Common myeloid progenitor, CD34-positive (primary cell): ENCODE results near the gene ZNF575.

Experiments
- CTCF ChIA-PET: fragments of 350-600 bp; sonication (Branson Sonifier 250); formaldehyde crosslinking; loops from one replicate; lab custom pipeline; 2021; ENCODE audit warnings: antibody characterized with exemption; lab: Charles Lee
- POLR2A ChIA-PET: fragments of 350-600 bp; sonication (Branson Sonifier 250); formaldehyde crosslinking; loops from one replicate; lab custom pipeline; 2021; ENCODE audit warnings: antibody characterized with exemption; lab: Charles Lee
- DNase-seq, 3 donors: peaks; one replicate each; pipeline versions ENCODE4 v3.0.0 to v3.0.0-alpha.2; 2013
- H3K27ac ChIP-seq, 2 experiments: 1 replicate in 1 of 2; 2 replicates in 1 of 2; pipeline ENCODE4 v1.7.0; 2013; ENCODE audit warnings: inconsistent platforms in 2 of 2, low read length in 2 of 2, mild to moderate bottlenecking in 2 of 2, low read depth in 1 of 2, moderate library complexity in 1 of 2; ENCODE audit not compliant: severe bottlenecking in 2 of 2, insufficient read depth in 1 of 2, poor library complexity in 1 of 2
- H3K27me3 ChIP-seq, 5 experiments: replicated peaks in 2 of 5; 1 replicate in 3 of 5; 2 replicates in 2 of 5; pipeline versions ENCODE4 v1.6.1 to v1.7.0; 2013; ENCODE audit warnings: low read length in 4 of 5, mild to moderate bottlenecking in 2 of 5, moderate library complexity in 2 of 5, inconsistent platforms in 1 of 5; ENCODE audit not compliant: insufficient read depth in 5 of 5, control insufficient read depth in 4 of 5
- H3K36me3 ChIP-seq, 4 experiments: 1 replicate in 2 of 4; 2 replicates in 2 of 4; pipeline versions ENCODE4 v1.6.1 to v1.7.0; 2013; ENCODE audit warnings: low read length in 3 of 4, control low read depth in 1 of 4, mild to moderate bottlenecking in 1 of 4; ENCODE audit not compliant: control insufficient read depth in 4 of 4, insufficient read depth in 4 of 4
- H3K4me1 ChIP-seq, 4 experiments: 1 replicate in 3 of 4; 2 replicates in 1 of 4; pipeline versions ENCODE4 v1.6.1 to v1.7.1; 2013; ENCODE audit warnings: low read length in 3 of 4, mild to moderate bottlenecking in 3 of 4, control low read depth in 1 of 4, inconsistent platforms in 1 of 4, moderate library complexity in 1 of 4; ENCODE audit not compliant: control insufficient read depth in 4 of 4, insufficient read depth in 4 of 4; ENCODE audit errors: control extremely low read depth in 1 of 4
- H3K4me3 ChIP-seq, 7 experiments: 1 replicate in 4 of 7; 2 replicates in 3 of 7; pipeline versions ENCODE4 v1.5.1 to v1.7.0; 2013; ENCODE audit warnings: mild to moderate bottlenecking in 7 of 7, low read length in 6 of 7, moderate library complexity in 6 of 7, inconsistent platforms in 2 of 7, low read depth in 2 of 7, control low read depth in 1 of 7; ENCODE audit not compliant: insufficient read depth in 4 of 7, control insufficient read depth in 1 of 7; ENCODE audit errors: extremely low read depth in 1 of 7
- H3K9me3 ChIP-seq, 5 experiments: 1 replicate in 4 of 5; 2 replicates in 1 of 5; pipeline versions ENCODE4 v1.6.1 to v1.7.1; 2013; ENCODE audit warnings: low read length in 4 of 5, mild to moderate bottlenecking in 2 of 5, inconsistent platforms in 1 of 5, low read depth in 1 of 5, moderate library complexity in 1 of 5; ENCODE audit not compliant: control insufficient read depth in 4 of 5, insufficient read depth in 2 of 5; ENCODE audit errors: control extremely low read depth in 1 of 5
- WGBS: methylation state at CpG from one replicate; pipeline ENCODE4 v1.1.5; 2013; ENCODE audit not compliant: insufficient coverage; 5-methylcytosine and 5-hydroxymethylcytosine counted together

ZNF575 gene

DNA sequence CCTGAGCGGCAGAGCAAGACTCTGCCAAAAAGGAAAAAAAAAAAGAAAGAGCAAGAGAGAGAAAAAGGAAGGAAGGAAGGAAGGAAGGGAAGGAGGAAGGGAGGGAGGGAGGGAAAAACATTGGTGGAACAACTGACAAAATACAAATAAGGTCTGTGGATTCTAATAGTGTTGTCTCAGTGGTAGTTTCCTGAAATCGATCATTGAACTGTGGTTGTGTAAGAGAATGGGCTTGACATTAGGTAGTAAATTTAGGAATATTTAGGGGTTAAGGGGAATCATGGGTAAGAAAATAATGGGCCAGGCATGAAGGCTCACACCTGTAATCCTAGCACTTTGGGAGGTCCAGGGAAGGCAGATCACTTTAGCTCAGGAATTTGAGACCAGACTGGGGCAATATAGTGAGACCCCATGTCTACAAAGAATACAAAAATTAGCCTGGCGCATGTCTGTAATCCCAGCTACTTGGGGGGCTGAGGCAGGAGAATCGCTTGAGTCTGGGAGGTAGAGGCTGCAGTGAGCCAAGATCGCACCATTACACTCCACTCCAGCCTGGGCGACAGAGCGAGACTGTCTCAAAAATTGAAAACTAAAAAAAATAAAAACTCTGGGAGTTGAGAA, 42.9 kb upstream of the ZNF575 start:
- peaks cover 5 to 32% (median 26%) of the 10 kb centered on the region in 4 experiments for H3K4me1 ChIP-seq
- POLR2A ChIA-PET, result no interaction called here
- CTCF ChIA-PET, result interaction anchor here (1.1 to 2.9 kb wide), 2 partner anchors 9 to 43 kb away, joined by 3 to 12 read pairs; no protein-coding TSS in a partner anchor
- no peak for DNase-seq
- H3K4me3 ChIP-seq, result no peak overlapping the region
- H3K27ac ChIP-seq, result no peak overlapping the region
- H3K36me3 ChIP-seq, result peaks cover 0 to 14% (median 0%) of the 10 kb centered on the region in 4 experiments
- H3K9me3 ChIP-seq, result no peaks in the 10 kb centered on the region
- WGBS, result 100% methylated on average over 1 of the region's 7 CpGs
- H3K27me3 ChIP-seq, result no peaks in the 10 kb centered on the region

DNA sequence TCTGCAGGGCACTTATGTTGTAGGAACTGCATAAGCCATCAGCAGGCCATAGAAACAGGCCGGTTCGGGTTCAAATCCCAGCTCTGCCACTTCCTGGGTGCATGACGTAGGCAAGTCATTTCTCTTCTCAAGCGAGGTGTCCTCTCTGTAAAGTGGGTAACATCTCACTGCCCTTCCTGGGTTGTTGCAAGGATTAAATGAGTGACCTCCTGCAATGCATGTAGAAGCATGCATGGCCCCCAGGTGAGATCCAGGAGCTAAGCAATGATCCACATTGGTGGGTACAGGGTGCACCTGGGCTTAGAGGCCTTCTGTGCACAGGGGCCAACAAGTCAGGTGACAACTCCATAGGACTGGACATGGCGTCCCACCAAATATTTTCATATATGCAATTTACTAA, 42.2 kb upstream of the ZNF575 start:
- 100% methylated on average over 4 of the region's 5 CpGs for WGBS
- Histone ChIP-seq H3K27me3 (no peaks in the 10 kb centered on the region), H3K36me3 (peaks cover 0 to 16% (median 3%) of the 10 kb centered on the region in 4 experiments), H3K9me3 (no peaks in the 10 kb centered on the region), H3K27ac (no peak overlapping the region), H3K4me1 (peaks cover 5 to 32% (median 26%) of the 10 kb centered on the region in 4 experiments), H3K4me3 (no peak overlapping the region)
- no peak for DNase-seq
- POLR2A ChIA-PET, result no interaction called here
- CTCF ChIA-PET, result interaction anchor here (2.9 kb wide), 1 partner anchor 44 kb away, joined by 12 read pairs; no protein-coding TSS in a partner anchor

DNA sequence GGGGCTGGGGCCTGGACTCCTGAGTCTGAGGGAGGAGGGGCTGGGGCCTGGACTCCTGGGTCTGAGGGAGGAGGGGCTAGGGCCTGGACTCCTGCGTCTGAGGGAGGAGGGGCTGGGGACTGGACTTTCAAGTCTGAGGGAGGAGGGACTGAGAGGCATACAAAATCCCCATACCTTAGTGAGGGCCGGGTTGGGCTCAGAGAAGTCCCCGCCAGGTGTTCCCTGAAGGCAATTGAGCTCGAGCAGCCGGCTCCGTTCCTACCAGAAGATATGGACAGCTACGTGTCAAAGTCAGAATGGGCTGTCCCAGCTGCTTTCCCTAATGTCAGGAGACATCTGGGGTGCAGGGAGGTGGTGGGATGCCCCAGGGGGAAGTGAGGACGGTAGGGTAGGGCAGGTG, 37.9 kb upstream of the ZNF575 start:
- no peaks in the 10 kb centered on the region for H3K9me3 ChIP-seq
- WGBS, result 96% methylated on average over 6 of the region's 8 CpGs

DNA sequence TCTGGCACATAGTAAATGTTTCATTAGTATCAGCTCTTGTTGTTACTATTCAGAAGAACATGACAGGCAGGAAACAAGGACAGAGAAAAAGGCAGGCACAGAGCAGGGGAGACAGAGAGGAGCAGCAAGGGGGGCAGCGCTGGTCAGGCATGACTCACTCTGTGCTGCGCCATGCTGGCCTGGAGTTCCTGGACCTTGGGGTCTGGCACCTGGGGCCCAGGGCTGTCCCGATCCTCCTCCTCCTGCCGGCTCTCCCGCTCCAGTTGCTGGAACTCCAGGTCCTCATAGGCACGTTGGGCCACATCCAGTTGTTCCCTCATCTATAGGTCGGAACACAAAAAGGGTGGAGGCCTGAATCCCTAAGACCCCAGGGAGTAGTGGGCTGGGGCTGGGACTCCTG, 36.0 kb upstream of the ZNF575 start:
- POLR2A ChIA-PET, result no interaction called here
- no peaks in the 10 kb centered on the region for H3K9me3 ChIP-seq
- no peaks in the 10 kb centered on the region for H3K27me3 ChIP-seq
- DNase-seq, result no peak
- CTCF ChIA-PET, result interaction anchor here (0.6 to 1.9 kb wide), 3 partner anchors 34 to 1057 kb away, joined by 3 to 4 read pairs (median 3); no protein-coding TSS in a partner anchor
- no peaks in the 10 kb centered on the region for H3K4me1 ChIP-seq
- H3K36me3 ChIP-seq, result peaks cover 0 to 38% (median 11%) of the 10 kb centered on the region in 4 experiments
- WGBS, result 95% methylated on average over 7 of the region's 7 CpGs
- no peak overlapping the region for H3K4me3 ChIP-seq
- no peak overlapping the region for H3K27ac ChIP-seq

More for the DNA sequence above, 37.9 kb upstream of the ZNF575 start:
- DNase-seq, result no peak
- CTCF ChIA-PET, result interaction anchor here (0.7 to 1.4 kb wide), 4 partner anchors 15 to 60 kb away, joined by 3 to 4 read pairs (median 3); no protein-coding TSS in a partner anchor
- Histone ChIP-seq H3K4me1 (no peaks in the 10 kb centered on the region), H3K27ac (no peak overlapping the region), H3K36me3 (peaks cover 0 to 35% (median 10%) of the 10 kb centered on the region in 4 experiments), H3K4me3 (no peak overlapping the region), H3K27me3 (no peaks in the 10 kb centered on the region)
- POLR2A ChIA-PET, result no interaction called here

DNA sequence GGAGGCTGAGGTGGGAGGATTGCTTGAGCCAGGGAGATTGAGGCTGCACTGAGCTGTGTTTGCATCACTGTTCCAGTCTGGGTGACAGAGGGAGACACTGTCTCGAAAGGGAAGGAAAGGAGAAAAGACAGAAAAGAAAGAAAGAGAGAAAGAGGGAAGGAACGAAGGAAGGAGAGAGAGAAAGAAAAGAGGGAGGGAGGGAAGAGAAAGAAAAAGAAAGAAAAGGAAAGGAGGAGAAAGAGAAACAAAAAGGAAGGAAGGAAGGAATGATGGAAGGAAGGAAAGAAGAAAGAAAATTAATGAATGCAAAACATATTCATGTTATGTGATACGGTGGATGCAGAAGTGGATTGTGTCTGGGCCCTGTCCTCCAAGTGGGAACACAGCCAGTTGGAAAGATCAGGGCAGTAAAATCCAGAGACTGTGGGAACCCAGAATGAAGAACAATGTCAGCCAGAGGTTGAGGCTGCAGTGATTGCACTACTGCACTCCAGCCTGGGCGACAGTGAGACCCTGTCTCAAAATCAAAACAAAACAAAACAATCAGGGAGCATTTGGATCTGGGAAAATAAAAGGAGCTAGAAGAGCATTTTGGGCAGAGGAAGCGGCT, 34.6 kb upstream of the ZNF575 start:
- CTCF ChIA-PET, result interaction anchor here (0.7 to 1.6 kb wide), 4 partner anchors 9 to 52 kb away, joined by 3 to 4 read pairs (median 4); no protein-coding TSS in a partner anchor
- POLR2A ChIA-PET, result no interaction called here

DNA sequence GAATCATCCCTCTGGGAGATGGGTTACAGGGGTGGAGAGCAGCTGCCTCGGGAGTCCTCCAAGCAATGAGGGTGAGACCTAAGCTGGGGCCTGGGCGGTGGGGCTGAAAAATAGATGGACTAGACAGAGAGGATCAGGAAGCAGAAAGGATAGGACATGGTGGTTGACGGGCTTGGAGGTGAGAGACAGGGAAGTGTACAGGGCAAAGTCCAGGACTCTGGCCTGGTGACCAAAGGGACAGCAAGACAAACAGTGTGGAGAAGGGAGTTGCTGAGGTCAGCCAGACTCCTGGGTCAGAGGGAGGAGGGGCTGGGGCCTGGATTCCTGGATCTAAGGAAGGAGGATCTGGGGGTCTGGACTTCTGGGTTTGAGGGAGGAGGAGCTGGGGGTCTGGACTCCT, 33.9 kb upstream of the ZNF575 start:
- ChIA-PET POLR2A (no interaction called here), CTCF (interaction anchor here (0.7 to 1.6 kb wide), 3 partner anchors 9 to 52 kb away, joined by 3 to 4 read pairs (median 4); no protein-coding TSS in a partner anchor)
- no peaks in the 10 kb centered on the region for H3K27me3 ChIP-seq
- no peak overlapping the region for H3K27ac ChIP-seq
- WGBS, result 97% methylated on average over 3 of the region's 3 CpGs
- no peaks in the 10 kb centered on the region for H3K9me3 ChIP-seq
- H3K4me3 ChIP-seq, result no peak overlapping the region
- no peak for DNase-seq
- peaks cover 0 to 12% (median 9%) of the 10 kb centered on the region in 4 experiments for H3K4me1 ChIP-seq
- H3K36me3 ChIP-seq, result peaks cover 0 to 36% (median 11%) of the 10 kb centered on the region in 4 experiments

More for the DNA sequence above, 34.6 kb upstream of the ZNF575 start:
- WGBS, result 95% methylated on average over 4 of the region's 5 CpGs
- Histone ChIP-seq H3K36me3 (peaks cover 0 to 37% (median 11%) of the 10 kb centered on the region in 4 experiments), H3K27me3 (no peaks in the 10 kb centered on the region), H3K27ac (no peak overlapping the region), H3K4me3 (no peak overlapping the region), H3K9me3 (no peaks in the 10 kb centered on the region), H3K4me1 (peaks cover 0 to 8% (median 5%) of the 10 kb centered on the region in 4 experiments)
- no peak for DNase-seq
